DND-41 (cell line): ENCODE measurements around the gene ITIH1.

Experiments used
- ATAC-seq: fragments of 200-7000 bp; cut with Tn5 transposase; 3 replicates; pipeline ENCODE4 v1.9.1; 2021; ENCODE audit warnings: low read depth; ENCODE audit not compliant: insufficient read depth
- DNase-seq: peaks from one replicate; pipeline ENCODE4 v3.0.0-alpha.2; 2020
- H2AFZ ChIP-seq: 2 replicates; pipeline ENCODE4 v1.6.0; 2012; ENCODE audit warnings: low read depth, low read length
- H3K27ac ChIP-seq: 2 replicates; pipeline ENCODE4 v1.5.1; 2012; ENCODE audit warnings: low read length, inconsistent platforms
- H3K27me3 ChIP-seq: fragments of 200-600 bp; sonication (generic); 2 replicates; pipeline ENCODE4 v1.6.0; 2012; ENCODE audit warnings: low read length, mild to moderate bottlenecking, inconsistent platforms; ENCODE audit not compliant: insufficient read depth, poor library complexity
- H3K36me3 ChIP-seq: 2 replicates; pipeline ENCODE4 v1.5.1; 2012; ENCODE audit warnings: low read length, inconsistent platforms; ENCODE audit not compliant: insufficient read depth
- H3K4me1 ChIP-seq: 2 replicates; pipeline ENCODE4 v1.5.1; 2012; ENCODE audit warnings: mild to moderate bottlenecking, low read length; ENCODE audit not compliant: insufficient read depth
- H3K4me2 ChIP-seq: 2 replicates; pipeline ENCODE4 v1.6.0; 2012; ENCODE audit warnings: mild to moderate bottlenecking, moderate library complexity, low read length, inconsistent platforms; ENCODE audit not compliant: insufficient read depth
- H3K4me3 ChIP-seq, 2 experiments: fragments of 200-600 bp in 1 of 2; shearing (Covaris generic) in 1 of 2; 2 replicates each; pipeline ENCODE4 v1.5.1; 2012 to 2016; ENCODE audit warnings: inconsistent platforms in 2 of 2, low read length in 2 of 2, mild to moderate bottlenecking in 2 of 2, low read depth in 1 of 2, moderate library complexity in 1 of 2
- H3K79me2 ChIP-seq: 2 replicates; pipeline ENCODE4 v1.6.0; 2012; ENCODE audit warnings: low read length, inconsistent platforms; ENCODE audit not compliant: insufficient read depth
- H3K9ac ChIP-seq: 2 replicates; pipeline ENCODE4 v1.6.0; 2012; ENCODE audit warnings: low read depth, mild to moderate bottlenecking, inconsistent platforms, low read length, moderate library complexity
- H3K9me3 ChIP-seq: 2 replicates; pipeline ENCODE4 v1.5.1; 2012; ENCODE audit warnings: low read length, moderate library complexity, mild to moderate bottlenecking, inconsistent platforms; ENCODE audit not compliant: insufficient read depth, severe bottlenecking
- H4K20me1 ChIP-seq: 2 replicates; pipeline ENCODE4 v1.6.0; 2012; ENCODE audit warnings: low read length; ENCODE audit not compliant: insufficient read depth
- CTCF ChIP-seq: IDR thresholded peaks from 2 replicates; pipeline ENCODE4 v1.5.1; 2012; ENCODE audit warnings: borderline replicate concordance, low read length, moderate library complexity, mild to moderate bottlenecking; ENCODE audit not compliant: poor library complexity, severe bottlenecking; ENCODE audit errors: extremely low read depth
- EZH2 ChIP-seq: IDR thresholded peaks from 3 replicates; pipeline ENCODE4 v1.6.1; 2012; ENCODE audit warnings: borderline replicate concordance, low read depth, mild to moderate bottlenecking, moderate library complexity, low read length, inconsistent platforms; ENCODE audit not compliant: severe bottlenecking

ITIH1 gene

GRCh38 chr3:52809662-52810377 lies 32.4 kb downstream of the ITIH1 start:
- Histone ChIP-seq H3K9ac (no peak overlapping the region), H2AFZ (no peak overlapping the region), H3K79me2 (no peaks in the 10 kb centered on the region), H3K4me2 (no peak overlapping the region), H3K4me1 (0 out of 2 replicates have a peak, but pooled peaks cover 3% of the 10 kb centered on the region), H3K9me3 (no peaks in the 10 kb centered on the region), H3K27me3 (no peaks in the 10 kb centered on the region), H3K27ac (no peak overlapping the region), H4K20me1 (no peaks in the 10 kb centered on the region), H3K36me3 (no peaks in the 10 kb centered on the region), H3K4me3 (no peak overlapping the region)
- DNase-seq (peak; percentile 71), ATAC-seq (peak; percentile 94)
- TF ChIP-seq EZH2, result no peak
- TF ChIP-seq CTCF, result no peak

- H3K36me3 ChIP-seq, result no peaks in the 10 kb centered on the region
- no peak overlapping the region for H3K4me3 ChIP-seq
- H3K9ac ChIP-seq, result no peak overlapping the region
- H3K9me3 ChIP-seq, result no peaks in the 10 kb centered on the region
- no peaks in the 10 kb centered on the region for H3K79me2 ChIP-seq
- H3K27ac ChIP-seq, result no peak overlapping the region
- no peak overlapping the region for H3K4me2 ChIP-seq
- 0 out of 2 replicates have a peak, but pooled peaks cover 3% of the 10 kb centered on the region for H3K4me1 ChIP-seq
- H2AFZ ChIP-seq, result no peak overlapping the region
- no peaks in the 10 kb centered on the region for H4K20me1 ChIP-seq
- DNase-seq, result no peak
- H3K27me3 ChIP-seq, result no peaks in the 10 kb centered on the region
- no peak for ATAC-seq
- TF ChIP-seq CTCF (no peak), EZH2 (no peak)
These were observed 33.5 kb downstream of the ITIH1 start for GRCh38 chr3:52810923-52811322.

GRCh38 chr3:52811452-52812011 lies 34.1 kb downstream of the ITIH1 start:
- no peak overlapping the region for H3K27ac ChIP-seq
- TF ChIP-seq CTCF (no peak), EZH2 (no peak)
- no peak overlapping the region for H2AFZ ChIP-seq
- H3K36me3 ChIP-seq, result no peaks in the 10 kb centered on the region
- H3K79me2 ChIP-seq, result no peaks in the 10 kb centered on the region
- H3K27me3 ChIP-seq, result no peaks in the 10 kb centered on the region
- no peak overlapping the region for H3K9ac ChIP-seq
- no peak overlapping the region for H3K4me2 ChIP-seq
- no peak overlapping the region for H3K4me3 ChIP-seq
- ATAC-seq (no peak), DNase-seq (no peak)
- H3K9me3 ChIP-seq, result no peaks in the 10 kb centered on the region
- no peaks in the 10 kb centered on the region for H4K20me1 ChIP-seq
- H3K4me1 ChIP-seq, result 0 out of 2 replicates have a peak, but pooled peaks cover 3% of the 10 kb centered on the region
